ENCODE results near the gene C1QTNF6. TPM values are rescaled to one million over a fixed set of nuclear protein-coding genes. Genes with fewer than 3 reads are reported as not detected.

Gene C1QTNF6
- total RNA-seq, 1 experiment from 2014 or later: 15.2 TPM

DNA sequence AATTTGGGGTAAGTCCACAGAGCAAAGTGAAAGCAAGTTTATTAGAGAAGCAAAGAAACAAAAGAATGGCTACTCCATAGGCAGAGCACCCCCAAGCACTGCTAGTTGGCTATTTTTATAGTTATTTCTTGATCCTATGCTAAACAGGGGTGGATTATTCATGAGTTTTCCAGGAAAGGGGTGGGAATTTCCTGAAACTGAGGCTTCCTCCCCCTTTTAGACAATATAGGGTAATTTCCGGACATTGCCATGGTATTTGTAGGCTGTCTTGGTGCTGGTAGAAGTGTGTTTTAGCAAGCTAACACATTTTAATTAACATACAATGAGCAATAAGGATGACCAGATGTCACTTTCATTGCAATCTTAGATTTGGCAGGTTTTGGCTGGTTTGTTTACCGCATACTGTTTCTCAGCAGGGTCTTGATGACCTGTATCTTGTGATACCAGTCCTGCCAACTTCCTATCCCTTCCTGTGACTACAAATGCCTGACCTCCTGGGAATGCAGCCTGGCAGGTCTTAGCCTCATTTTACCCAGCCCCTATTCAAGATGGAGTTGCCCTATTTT, 937 bp upstream of the C1QTNF6 start (continued):
- TF ChIP-seq POLR2AphosphoS5 (IDR thresholded peaks at IDR 0.05; ENCODE audit: low read depth, low read length) (peak; percentile 51), SP1 (IDR thresholded peaks at IDR 0.05; ENCODE audit: low read depth) (peak; percentile 93)
- TF ChIP-seq, protein P1, sequence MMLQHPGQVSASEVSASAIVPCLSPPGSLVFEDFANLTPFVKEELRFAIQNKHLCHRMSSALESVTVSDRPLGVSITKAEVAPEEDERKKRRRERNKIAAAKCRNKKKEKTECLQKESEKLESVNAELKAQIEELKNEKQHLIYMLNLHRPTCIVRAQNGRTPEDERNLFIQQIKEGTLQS (IDR thresholded peaks at IDR 0.05): no peak

DNA sequence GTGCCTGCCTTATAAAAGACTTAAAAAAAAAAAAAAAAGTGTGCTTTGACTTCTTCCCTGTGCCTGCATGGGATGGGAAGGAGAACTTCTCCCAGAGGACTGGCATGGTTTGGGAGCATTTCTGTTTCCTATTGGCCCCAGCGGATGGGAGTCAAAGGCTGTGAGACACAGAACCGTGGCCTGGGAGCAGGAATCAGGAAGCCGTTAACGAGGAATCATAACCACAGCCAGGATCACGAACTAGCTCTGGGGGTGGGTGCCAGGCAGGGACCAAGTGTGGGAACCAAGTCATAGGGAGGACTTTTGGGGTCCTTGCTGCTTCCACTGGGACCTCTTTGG, 526 bp downstream of the C1QTNF6 start:
- H3K36me3 ChIP-seq (ENCODE audit: control insufficient read depth in 1 of 2, insufficient read depth in 2 of 2, low read length in 2 of 2): no peaks in the 10 kb centered on the region
- peak overlapping the region; percentile 100 for H3K27ac ChIP-seq (ENCODE audit: low read depth, low read length)
- no peak for TF ChIP-seq YY1 (IDR thresholded peaks at IDR 0.05; ENCODE audit: extremely low read depth, insufficient replicate concordance, low read depth, low read length)
- no peak for TF ChIP-seq CEBPB (IDR thresholded peaks at IDR 0.05; ENCODE audit: low read depth)
- TF ChIP-seq, protein P2, sequence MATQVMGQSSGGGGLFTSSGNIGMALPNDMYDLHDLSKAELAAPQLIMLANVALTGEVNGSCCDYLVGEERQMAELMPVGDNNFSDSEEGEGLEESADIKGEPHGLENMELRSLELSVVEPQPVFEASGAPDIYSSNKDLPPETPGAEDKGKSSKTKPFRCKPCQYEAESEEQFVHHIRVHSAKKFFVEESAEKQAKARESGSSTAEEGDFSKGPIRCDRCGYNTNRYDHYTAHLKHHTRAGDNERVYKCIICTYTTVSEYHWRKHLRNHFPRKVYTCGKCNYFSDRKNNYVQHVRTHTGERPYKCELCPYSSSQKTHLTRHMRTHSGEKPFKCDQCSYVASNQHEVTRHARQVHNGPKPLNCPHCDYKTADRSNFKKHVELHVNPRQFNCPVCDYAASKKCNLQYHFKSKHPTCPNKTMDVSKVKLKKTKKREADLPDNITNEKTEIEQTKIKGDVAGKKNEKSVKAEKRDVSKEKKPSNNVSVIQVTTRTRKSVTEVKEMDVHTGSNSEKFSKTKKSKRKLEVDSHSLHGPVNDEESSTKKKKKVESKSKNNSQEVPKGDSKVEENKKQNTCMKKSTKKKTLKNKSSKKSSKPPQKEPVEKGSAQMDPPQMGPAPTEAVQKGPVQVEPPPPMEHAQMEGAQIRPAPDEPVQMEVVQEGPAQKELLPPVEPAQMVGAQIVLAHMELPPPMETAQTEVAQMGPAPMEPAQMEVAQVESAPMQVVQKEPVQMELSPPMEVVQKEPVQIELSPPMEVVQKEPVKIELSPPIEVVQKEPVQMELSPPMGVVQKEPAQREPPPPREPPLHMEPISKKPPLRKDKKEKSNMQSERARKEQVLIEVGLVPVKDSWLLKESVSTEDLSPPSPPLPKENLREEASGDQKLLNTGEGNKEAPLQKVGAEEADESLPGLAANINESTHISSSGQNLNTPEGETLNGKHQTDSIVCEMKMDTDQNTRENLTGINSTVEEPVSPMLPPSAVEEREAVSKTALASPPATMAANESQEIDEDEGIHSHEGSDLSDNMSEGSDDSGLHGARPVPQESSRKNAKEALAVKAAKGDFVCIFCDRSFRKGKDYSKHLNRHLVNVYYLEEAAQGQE (IDR thresholded peaks at IDR 0.05; ENCODE audit: low read depth): no peak
- no peak for TF ChIP-seq FOSL1 (IDR thresholded peaks at IDR 0.05; ENCODE audit: low read depth)
- peaks cover 51 to 67% of the 10 kb centered on the region in 2 experiments for H3K4me1 ChIP-seq (ENCODE audit: control insufficient read depth in 1 of 2, insufficient read depth in 2 of 2, low read length in 2 of 2)
- no TSS peak for BruUV-seq (replicated peaks)
- RAD21 ChIA-PET (ENCODE audit: low non-redundant PET in 1 of 2, low total read pairs in 2 of 2, uncharacterized antibody in 2 of 2, unreplicated experiment in 2 of 2): interaction anchor here (1.0 to 1.7 kb wide), 3 partner anchors 10 to 12 kb away, joined by 3 to 7 read pairs (median 5); no protein-coding TSS in a partner anchor
- DNase-seq (ENCODE audit: low read depth, low spot score): no peak
- H4K20me1 ChIP-seq (ENCODE audit: insufficient read depth): no peaks in the 10 kb centered on the region
- no peaks in the 10 kb centered on the region for H3K27me3 ChIP-seq (ENCODE audit: insufficient read depth, low read length)
- peak overlapping the region; percentile 58 to 67 for H3K4me3 ChIP-seq (replicated peaks in 1 of 2; ENCODE audit: low read depth in 1 of 2, low read length in 2 of 2)
- no peaks in the 10 kb centered on the region for H3K9me3 ChIP-seq (ENCODE audit: control insufficient read depth in 1 of 2, insufficient read depth in 1 of 2, low read depth in 1 of 2, low read length in 2 of 2)
- H3K4me2 ChIP-seq (ENCODE audit: low read length): peak overlapping the region; percentile 96
- intact Hi-C loops (cut with micrococcal nuclease): no loop called here
- no peaks in the 10 kb centered on the region for H3K9me2 ChIP-seq (ENCODE audit: insufficient read depth)
- POLR2A ChIA-PET: interaction anchor here (0.6 to 2.7 kb wide), 6 partner anchors 10 to 411 kb away, joined by 3 to 29 read pairs (median 5); partner anchors contain the start of gene IFT27
- H2AFZ ChIP-seq (ENCODE audit: low read depth, low read length, poor library complexity, severe bottlenecking): no peak overlapping the region
- CTCF ChIA-PET: interaction anchor here (1.3 to 1.6 kb wide), 3 partner anchors 10 to 72 kb away, joined by 4 to 9 read pairs (median 8); no protein-coding TSS in a partner anchor
- peak overlapping the region; percentile 84 for H3K9ac ChIP-seq (ENCODE audit: low read length)
- no peaks in the 10 kb centered on the region for H3K79me2 ChIP-seq (ENCODE audit: insufficient read depth, low read length)
- ATAC-seq: peak; percentile 20

Data from HCT116 (cell line).